Nephron (organoid): Measurements from ENCODE around the gene NAA25.

ENCODE experiments used
- H3K27ac Mint-ChIP-seq, 3 experiments: 2 replicates each; pipeline ENCODE4 v1.8.0; 2020; ENCODE audit warnings: mixed read lengths in 3 of 3, mild to moderate bottlenecking in 2 of 3, moderate library complexity in 1 of 3
- H3K27me3 Mint-ChIP-seq: 2 replicates; pipeline ENCODE4 v1.8.0; 2021; ENCODE audit warnings: low read depth, mild to moderate bottlenecking, moderate library complexity, mixed read lengths
- H3K36me3 Mint-ChIP-seq: 2 replicates; pipeline ENCODE4 v1.8.0; 2020; ENCODE audit warnings: low read depth, mixed read lengths
- H3K4me1 Mint-ChIP-seq: 2 replicates; pipeline ENCODE4 v1.8.0; 2020; ENCODE audit warnings: mixed read lengths
- H3K4me3 Mint-ChIP-seq, 3 experiments: 2 replicates each; pipeline ENCODE4 v1.8.0; 2020; ENCODE audit warnings: mild to moderate bottlenecking in 3 of 3, mixed read lengths in 3 of 3, moderate library complexity in 2 of 3
- H3K9me3 Mint-ChIP-seq: 2 replicates; pipeline ENCODE4 v1.8.0; 2020; ENCODE audit warnings: mixed read lengths
- CTCF ChIP-seq, 3 experiments: fragments of 200-600 bp; sonication (generic); IDR thresholded peaks; one replicate each; pipeline ENCODE4 v1.5.0; 2021; ENCODE audit warnings: antibody characterized with exemption in 3 of 3; ENCODE audit not compliant: unreplicated experiment in 3 of 3

Gene NAA25

DNA sequence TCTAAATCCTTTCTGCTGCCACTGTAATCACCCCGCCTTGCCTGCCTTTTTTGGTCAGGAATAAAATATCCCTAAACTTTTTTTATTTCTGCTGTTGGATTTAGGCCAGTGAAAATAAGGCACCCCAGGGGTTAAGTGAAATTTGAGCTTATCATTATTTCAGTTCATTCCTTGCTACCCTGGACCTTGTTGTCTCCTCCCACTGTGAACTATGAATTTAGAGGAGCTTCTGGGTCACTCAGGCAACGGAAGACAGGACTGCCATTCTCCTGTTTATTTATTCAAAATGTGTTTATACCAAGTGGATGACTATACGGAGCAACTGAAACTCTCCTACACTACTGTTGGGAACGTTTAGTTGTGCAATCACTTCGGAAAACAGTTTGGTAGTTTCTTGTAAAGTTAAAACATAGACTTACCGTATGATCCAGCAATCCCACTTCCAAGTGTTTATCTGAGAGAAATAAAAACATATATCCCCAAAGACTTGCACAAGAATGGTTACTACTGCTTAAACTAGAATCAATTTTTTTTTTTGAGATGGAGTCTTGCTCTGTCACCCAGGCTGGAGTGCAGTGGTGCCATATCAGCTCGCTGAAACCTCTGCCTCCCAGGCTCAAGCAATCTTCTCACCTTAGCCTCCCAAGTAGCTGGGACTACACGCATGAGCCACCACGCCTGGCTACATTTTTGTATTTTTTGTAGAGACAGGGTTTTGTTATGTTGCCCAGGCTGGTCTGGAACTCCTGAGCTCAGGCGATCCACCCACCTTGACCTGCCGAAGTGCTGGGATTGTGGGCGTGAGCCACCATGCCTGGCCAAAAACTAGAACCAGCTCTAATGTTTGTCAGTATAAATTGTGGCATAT is 14.5 kb upstream of the NAA25 start:
- TF ChIP-seq CTCF (IDR thresholded peaks at IDR 0.05; ENCODE audit: unreplicated experiment in 3 of 3) = no peak
- peaks cover 38% of the 10 kb centered on the region for H3K4me1 Mint-ChIP-seq
- H3K9me3 Mint-ChIP-seq = no peaks in the 10 kb centered on the region
- H3K27me3 Mint-ChIP-seq = no peaks in the 10 kb centered on the region
- no peaks in the 10 kb centered on the region for H3K36me3 Mint-ChIP-seq
- peak overlapping the region in 2 of 3 experiments; percentile 48 to 65 for H3K4me3 Mint-ChIP-seq
- peak overlapping the region; percentile 84 to 93 (median 92) for H3K27ac Mint-ChIP-seq

GRCh38 chr12:112121780-112122565 is 13.4 kb upstream of the NAA25 start:
- no peaks in the 10 kb centered on the region for H3K27me3 Mint-ChIP-seq
- peak overlapping the region; percentile 84 to 92 (median 91) for H3K27ac Mint-ChIP-seq
- no peak for TF ChIP-seq CTCF (IDR thresholded peaks at IDR 0.05; ENCODE audit: unreplicated experiment in 3 of 3)
- no peaks in the 10 kb centered on the region for H3K36me3 Mint-ChIP-seq
- peaks cover 37% of the 10 kb centered on the region for H3K4me1 Mint-ChIP-seq
- H3K4me3 Mint-ChIP-seq = peak overlapping the region; percentile 38 to 73 (median 54)
- no peaks in the 10 kb centered on the region for H3K9me3 Mint-ChIP-seq

- Mint-ChIP-seq H3K27ac (peak overlapping the region in 1 of 3 experiments; percentile 56), H3K36me3 (no peaks in the 10 kb centered on the region), H3K4me3 (no peak overlapping the region), H3K27me3 (no peaks in the 10 kb centered on the region), H3K4me1 (peaks cover 25% of the 10 kb centered on the region), H3K9me3 (no peaks in the 10 kb centered on the region)
- TF ChIP-seq CTCF (IDR thresholded peaks at IDR 0.05; ENCODE audit: unreplicated experiment in 3 of 3) = no peak
Measured at GRCh38 chr12:112117685-112118084, 9.1 kb upstream of the NAA25 start.

- Mint-ChIP-seq H3K27me3 (no peaks in the 10 kb centered on the region), H3K36me3 (no peaks in the 10 kb centered on the region), H3K4me3 (peak overlapping the region in 2 of 3 experiments; percentile 14 to 15), H3K9me3 (no peaks in the 10 kb centered on the region), H3K27ac (peak overlapping the region; percentile 59 to 92 (median 88)), H3K4me1 (peaks cover 21% of the 10 kb centered on the region)
- TF ChIP-seq CTCF (IDR thresholded peaks at IDR 0.05; ENCODE audit: unreplicated experiment in 3 of 3) = no peak
Measured at GRCh38 chr12:112116232-112117060, 7.9 kb upstream of the NAA25 start.

GRCh38 chr12:112115259-112116045 is 6.9 kb upstream of the NAA25 start:
- no peaks in the 10 kb centered on the region for H3K27me3 Mint-ChIP-seq
- no peaks in the 10 kb centered on the region for H3K9me3 Mint-ChIP-seq
- H3K4me1 Mint-ChIP-seq = peaks cover 19% of the 10 kb centered on the region
- peak overlapping the region; percentile 31 to 92 (median 74) for H3K27ac Mint-ChIP-seq
- no peak for TF ChIP-seq CTCF (IDR thresholded peaks at IDR 0.05; ENCODE audit: unreplicated experiment in 3 of 3)
- H3K36me3 Mint-ChIP-seq = no peaks in the 10 kb centered on the region
- H3K4me3 Mint-ChIP-seq = no peak overlapping the region
